GM23338 (cell line): ENCODE data around the gene CDK3. TPM values are rescaled to one million over a fixed set of nuclear protein-coding genes. Genes with fewer than 3 reads are reported as not detected.

Source experiments
- ATAC-seq: fragments of 200-7000 bp; cut with Tn5 transposase; 3 replicates; pipeline ENCODE4 v1.9.1; 2020
- DNase-seq: peaks from one replicate; pipeline ENCODE4 v3.0.0-alpha.2; 2015; ENCODE audit warnings: low spot score
- H2AFZ ChIP-seq: fragments of 200-600 bp; sonication (generic); 2 replicates; pipeline ENCODE4 v1.8.0; 2016; ENCODE audit warnings: antibody characterized with exemption, mild to moderate bottlenecking, moderate library complexity
- H3F3A ChIP-seq: fragments of 200-600 bp; sonication (generic); replicated peaks from 2 replicates; pipeline ENCODE4 v1.8.0; 2017; ENCODE audit warnings: antibody characterized with exemption, mixed run types, low read depth
- H3K27ac ChIP-seq: fragments of 200-600 bp; sonication (generic); 2 replicates; pipeline ENCODE4 v1.6.1; 2016; ENCODE audit warnings: low read depth
- H3K27me3 ChIP-seq: fragments of 200-600 bp; sonication (generic); 2 replicates; pipeline ENCODE4 v1.8.0; 2016; ENCODE audit warnings: mild to moderate bottlenecking, mixed run types, moderate library complexity; ENCODE audit not compliant: insufficient read depth
- H3K36me3 ChIP-seq: fragments of 200-600 bp; sonication (generic); 2 replicates; pipeline ENCODE4 v1.8.0; 2016; ENCODE audit warnings: mild to moderate bottlenecking; ENCODE audit not compliant: insufficient read depth
- H3K4me1 ChIP-seq: fragments of 200-600 bp; sonication (generic); 2 replicates; pipeline ENCODE4 v1.8.0; 2016; ENCODE audit warnings: mild to moderate bottlenecking, moderate library complexity; ENCODE audit not compliant: insufficient read depth
- H3K4me2 ChIP-seq: fragments of 200-600 bp; sonication (generic); 2 replicates; pipeline ENCODE4 v1.7.1; 2017; ENCODE audit warnings: mixed run types
- H3K4me3 ChIP-seq: fragments of 200-600 bp; sonication (generic); 2 replicates; pipeline ENCODE4 v1.6.1; 2016; ENCODE audit warnings: mixed run types
- H3K79me2 ChIP-seq: fragments of 200-600 bp; sonication (generic); replicated peaks from 2 replicates; pipeline ENCODE4 v1.8.0; 2017; ENCODE audit warnings: mild to moderate bottlenecking; ENCODE audit not compliant: insufficient read depth
- H3K9me2 ChIP-seq: fragments of 200-600 bp; sonication (generic); 2 replicates; pipeline ENCODE4 v1.8.0; 2017; ENCODE audit not compliant: insufficient read depth
- H4K20me1 ChIP-seq: fragments of 200-600 bp; sonication (generic); replicated peaks from 2 replicates; pipeline ENCODE4 v1.8.0; 2017; ENCODE audit warnings: mild to moderate bottlenecking; ENCODE audit not compliant: insufficient read depth
- H3K27ac Mint-ChIP-seq: 2 replicates; pipeline ENCODE4 v1.8.0; 2020; ENCODE audit warnings: inconsistent platforms, mild to moderate bottlenecking, moderate library complexity, mixed read lengths
- H3K27me3 Mint-ChIP-seq: 3 replicates; pipeline ENCODE4 v1.8.0; 2022; ENCODE audit warnings: low read depth, mild to moderate bottlenecking, moderate library complexity, mixed read lengths, inconsistent platforms; ENCODE audit not compliant: insufficient read depth, poor library complexity
- H3K36me3 Mint-ChIP-seq: 3 replicates; pipeline ENCODE4 v1.8.0; 2021; ENCODE audit warnings: low read depth, mild to moderate bottlenecking, inconsistent platforms, moderate library complexity, mixed read lengths
- H3K4me1 Mint-ChIP-seq: 3 replicates; pipeline ENCODE4 v1.8.0; 2020; ENCODE audit warnings: mild to moderate bottlenecking, inconsistent platforms, mixed read lengths
- H3K4me3 Mint-ChIP-seq: 3 replicates; pipeline ENCODE4 v1.8.0; 2021; ENCODE audit warnings: moderate library complexity, mild to moderate bottlenecking, inconsistent platforms, mixed read lengths
- H3K9me3 Mint-ChIP-seq: 3 replicates; pipeline ENCODE4 v1.8.0; 2020; ENCODE audit warnings: moderate library complexity, mild to moderate bottlenecking, inconsistent platforms, mixed read lengths
- CTCF ChIP-seq, 2 experiments: fragments of 200-600 bp in 1 of 2; sonication (generic) in 1 of 2; conservative IDR thresholded peaks; 2 replicates each; pipeline versions ENCODE4 v1.5.1 to v1.6.1; 2016 to 2017; ENCODE audit warnings: antibody characterized with exemption in 2 of 2, low read depth in 2 of 2, mild to moderate bottlenecking in 2 of 2, moderate library complexity in 1 of 2
- JUNB ChIP-seq: IDR thresholded peaks from one replicate; pipeline ENCODE4 v1.6.1; 2016; ENCODE audit warnings: antibody characterized with exemption; ENCODE audit not compliant: unreplicated experiment
- STAT1 ChIP-seq: IDR thresholded peaks from one replicate; pipeline ENCODE4 v1.6.1; 2016; ENCODE audit warnings: antibody characterized with exemption; ENCODE audit not compliant: unreplicated experiment
- ZNF114 ChIP-seq: fragments of 250-450 bp; sonication (Bioruptor Pico); IDR thresholded peaks from 2 replicates; pipeline ENCODE4 v1.5.0; 2020; ENCODE audit warnings: mild to moderate bottlenecking, moderate library complexity
- ZNF331 ChIP-seq: fragments of 250-450 bp; sonication (Bioruptor Pico); IDR thresholded peaks from 2 replicates; pipeline ENCODE4 v1.5.0; 2020; ENCODE audit warnings: low read depth, mild to moderate bottlenecking, moderate library complexity
- ZNF462 ChIP-seq: fragments of 250-450 bp; sonication (Bioruptor Pico); IDR thresholded peaks from 2 replicates; pipeline ENCODE4 v1.5.0; 2020; ENCODE audit warnings: mild to moderate bottlenecking, moderate library complexity
- polyA plus RNA-seq: library from polyadenylated mRNA; unstranded; fragments of >200 nt; fragmentation: Nextera tagmentation; extraction: Ambion mirVana; gene quantifications from 2 replicates; pipeline ENCODE4 v1.2.1, GENCODE V29; 2016
- total RNA-seq: library from RNA; depleted of rRNA; stranded (reverse); fragments of >200 nt; shearing (Covaris generic); gene quantifications from 2 replicates; pipeline ENCODE4 v1.2.3, GENCODE V29; 2014

CDK3 gene
- total and polyA plus RNA-seq, 2 experiments from 2014 or later: 7.9 to 10.2 TPM

- no peak overlapping the region for H3K27ac Mint-ChIP-seq
- H3K4me1 ChIP-seq: no peaks in the 10 kb centered on the region
Measured at GRCh38 chr17:75995385-75995925, 5.2 kb upstream of the CDK3 start.

GRCh38 chr17:75996665-75997590, 3.7 kb upstream of the CDK3 start:
- no peaks in the 10 kb centered on the region for H3K9me3 Mint-ChIP-seq
- H3K4me1 ChIP-seq: no peaks in the 10 kb centered on the region
- H3K27ac Mint-ChIP-seq: 0 out of 2 replicates have a peak overlapping the region, but pooled peaks have one; percentile 13
- H3K4me3 ChIP-seq: no peak overlapping the region
- no peak overlapping the region for H2AFZ ChIP-seq
- ATAC-seq: no peak
- H3K4me2 ChIP-seq: no peak overlapping the region
- H3K27ac ChIP-seq: 0 out of 2 replicates have a peak overlapping the region, but pooled peaks have one; percentile 59
- H3K79me2 ChIP-seq: no peaks in the 10 kb centered on the region
- H3K27me3 Mint-ChIP-seq: peaks cover 14% of the 10 kb centered on the region
- H3K4me1 Mint-ChIP-seq: peaks cover 10% of the 10 kb centered on the region; the same call in 2 of the 3 replicates
- no peaks in the 10 kb centered on the region for H3K36me3 ChIP-seq
- H3K4me3 Mint-ChIP-seq: no peak overlapping the region; the same call in 2 of the 3 replicates
- no peak for DNase-seq
- H3K27me3 ChIP-seq: no peaks in the 10 kb centered on the region
- H3K9me2 ChIP-seq: no peaks in the 10 kb centered on the region
- no peaks in the 10 kb centered on the region for H4K20me1 ChIP-seq
- H3K36me3 Mint-ChIP-seq: peaks cover 18% of the 10 kb centered on the region
- H3F3A ChIP-seq: 0 out of 2 replicates have a peak, but pooled peaks cover 5% of the 10 kb centered on the region
- no peak for TF ChIP-seq ZNF114 (CRISPR knock-in tag)
- no peak for TF ChIP-seq ZNF462 (CRISPR knock-in tag)
- no peak for TF ChIP-seq JUNB
- no peak for TF ChIP-seq CTCF (conservative IDR thresholded peaks at IDR 0.05; ENCODE audit: low read depth in 2 of 2)
- TF ChIP-seq STAT1: no peak

More at GRCh38 chr17:75995385-75995925, 5.2 kb upstream of the CDK3 start:
- no peak for DNase-seq
- Mint-ChIP-seq H3K4me1 (peaks cover 10% of the 10 kb centered on the region; the same call in 2 of the 3 replicates), H3K27me3 (peaks cover 12% of the 10 kb centered on the region), H3K36me3 (peaks cover 26% of the 10 kb centered on the region), H3K9me3 (no peaks in the 10 kb centered on the region), H3K4me3 (no peak overlapping the region)
- H2AFZ ChIP-seq: no peak overlapping the region
- no peaks in the 10 kb centered on the region for H3K36me3 ChIP-seq
- H3K9me2 ChIP-seq: no peaks in the 10 kb centered on the region
- H3K79me2 ChIP-seq: no peaks in the 10 kb centered on the region
- no peaks in the 10 kb centered on the region for H4K20me1 ChIP-seq
- 0 out of 2 replicates have a peak, but pooled peaks cover 5% of the 10 kb centered on the region for H3F3A ChIP-seq
- no peak overlapping the region for H3K4me3 ChIP-seq
- no peaks in the 10 kb centered on the region for H3K27me3 ChIP-seq
- ATAC-seq: no peak
- TF ChIP-seq ZNF331 (CRISPR knock-in tag) (no peak), CTCF (conservative IDR thresholded peaks at IDR 0.05; ENCODE audit: low read depth in 2 of 2) (peak in 1 of 2 experiments; percentile 45; a peak in 2 of 4 replicates)
- H3K27ac ChIP-seq: no peak overlapping the region
- no peak overlapping the region for H3K4me2 ChIP-seq
